Uterus (tissue), 2 donors: ENCODE measurements around the gene CFDP1.

Experiments
- CTCF ChIP-seq, 4 experiments: fragments of 200-600 bp in 2 of 4; fragments of 450-650 bp in 2 of 4; sonication (generic) in 2 of 4; IDR thresholded peaks; one replicate each; pipeline ENCODE4 v1.5.1; 2016 to 2019; ENCODE audit warnings: antibody characterized with exemption in 4 of 4, mild to moderate bottlenecking in 2 of 4, moderate library complexity in 1 of 4
- POLR2A ChIP-seq, 2 donors: fragments of 450-650 bp; IDR thresholded peaks; one replicate each; pipeline ENCODE4 v1.6.1; 2016; ENCODE audit warnings: antibody characterized with exemption in 2 of 2, mild to moderate bottlenecking in 1 of 2, moderate library complexity in 1 of 2

GRCh38 chr16:75341564-75342307, 91.6 kb downstream of the CFDP1 start:
- TF ChIP-seq CTCF (IDR thresholded peaks at IDR 0.05): no peak
- no peak for TF ChIP-seq POLR2A (IDR thresholded peaks at IDR 0.05)
